Urothelium cell line (cell line): ENCODE measurements around the gene HDGFL3.
"Not testable (repeated sequence)": the region's sequence is repeated elsewhere in the genome, so short reads cannot be mapped to it uniquely, and the experiment has no call there.

Experiments used
- DNase-seq: peaks from one replicate; pipeline ENCODE4 v3.0.0; 2011; ENCODE audit warnings: low spot score, mixed read lengths
- FAIRE-seq: peaks from 2 replicates; lab custom pipeline; 2011; peaks lifted over from hg19 to GRCh38; lab: Jason Lieb, UNC

Gene HDGFL3

GRCh38 chr15:83198476-83198875 lies 9.1 kb downstream of the HDGFL3 start:
- peak; percentile 48 for FAIRE-seq
- DNase-seq = no peak

DNA sequence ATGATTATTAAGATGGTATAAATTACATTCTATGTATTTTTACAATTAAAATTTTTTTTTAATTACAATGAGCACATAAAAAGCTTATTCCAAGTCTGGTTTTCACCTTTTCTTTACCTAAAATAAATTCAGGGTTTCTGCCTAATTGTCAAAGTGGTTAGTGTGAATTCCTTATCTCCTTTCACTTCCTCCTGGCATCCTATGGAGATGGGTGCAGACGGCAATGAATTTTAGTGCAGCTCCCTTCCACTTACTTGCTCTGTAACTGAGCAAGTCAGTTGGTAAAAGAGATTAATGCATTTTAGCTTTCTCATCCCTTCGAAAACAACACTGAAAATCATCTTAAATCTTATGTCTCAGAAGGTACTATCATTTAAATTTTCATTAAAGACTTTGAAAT lies 13.1 kb downstream of the HDGFL3 start:
- DNase-seq (no peak), FAIRE-seq (no peak)

DNA sequence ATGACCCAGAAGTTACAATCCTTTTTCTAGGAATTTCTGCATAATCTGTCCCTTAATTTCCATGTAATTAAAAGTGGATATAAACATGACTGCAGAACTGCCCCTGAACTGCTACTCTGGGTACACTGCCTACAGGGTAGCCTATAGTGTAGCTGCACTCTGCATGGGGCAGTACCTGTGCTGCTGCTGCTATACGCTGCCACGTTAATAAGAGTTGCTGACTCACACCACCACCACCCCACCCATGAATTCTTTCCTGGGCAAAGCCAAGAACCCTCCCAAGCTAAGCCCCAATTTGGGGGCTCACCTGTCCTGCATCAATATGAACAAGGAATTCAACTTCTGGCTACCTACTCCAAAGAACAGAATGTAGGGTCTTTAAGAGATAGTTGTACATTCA lies 13.9 kb downstream of the HDGFL3 start:
- DNase-seq = no peak
- FAIRE-seq = no peak

- FAIRE-seq (no peak), DNase-seq (no peak)
Observed at GRCh38 chr15:83192742-83193141, 14.9 kb downstream of the HDGFL3 start.

GRCh38 chr15:83190450-83190849 lies 17.2 kb downstream of the HDGFL3 start:
- FAIRE-seq (no peak), DNase-seq (no peak)

DNA sequence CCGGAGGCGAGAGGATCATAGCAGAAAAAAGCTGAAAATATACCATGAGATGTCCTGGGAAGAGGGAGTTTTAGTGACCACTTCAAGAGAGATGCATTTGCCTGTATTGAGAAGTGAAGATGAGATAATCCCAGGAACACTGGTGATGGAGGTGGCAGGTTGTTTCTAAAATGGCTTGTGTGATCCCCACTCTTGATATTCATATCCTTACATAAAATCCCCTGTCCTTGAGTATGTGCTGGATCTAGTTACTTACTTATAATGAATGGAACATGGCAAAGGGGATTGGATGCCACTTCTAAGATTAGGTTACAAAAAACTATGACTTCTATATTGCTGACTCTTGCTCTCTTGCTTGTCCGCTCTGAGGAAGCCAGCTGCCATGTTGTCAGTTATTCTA lies 22.1 kb downstream of the HDGFL3 start:
- no peak for FAIRE-seq

GRCh38 chr15:83178869-83179325 lies 28.7 kb downstream of the HDGFL3 start:
- DNase-seq (no peak), FAIRE-seq (no peak)

More for the DNA sequence above, 22.1 kb downstream of the HDGFL3 start:
- DNase-seq = no peak

- FAIRE-seq = no peak
- DNase-seq = no peak
Observed at GRCh38 chr15:83178390-83178789, 29.2 kb downstream of the HDGFL3 start.

DNA sequence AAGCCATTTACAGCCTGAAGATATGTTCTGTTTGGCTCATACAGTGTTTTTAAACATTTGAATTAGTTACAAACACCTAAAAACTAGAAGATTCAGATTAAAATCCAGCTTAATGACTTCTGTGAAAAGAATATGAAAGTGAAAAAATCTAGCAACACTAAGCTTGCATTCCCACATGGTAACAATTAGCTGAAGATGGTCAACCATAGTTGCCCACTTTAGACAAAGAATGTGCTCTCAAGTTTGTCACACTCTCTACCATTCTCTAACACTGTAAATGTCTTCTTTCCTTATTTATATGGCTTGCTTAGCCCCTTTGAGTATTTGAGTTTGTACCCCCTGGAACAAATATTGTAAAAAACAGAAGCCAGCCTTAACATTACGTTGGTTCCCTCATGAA lies 32.7 kb downstream of the HDGFL3 start:
- FAIRE-seq (no peak), DNase-seq (no peak)

GRCh38 chr15:83170474-83171165 lies 37.0 kb downstream of the HDGFL3 start:
- FAIRE-seq (no peak), DNase-seq (no peak)

DNA sequence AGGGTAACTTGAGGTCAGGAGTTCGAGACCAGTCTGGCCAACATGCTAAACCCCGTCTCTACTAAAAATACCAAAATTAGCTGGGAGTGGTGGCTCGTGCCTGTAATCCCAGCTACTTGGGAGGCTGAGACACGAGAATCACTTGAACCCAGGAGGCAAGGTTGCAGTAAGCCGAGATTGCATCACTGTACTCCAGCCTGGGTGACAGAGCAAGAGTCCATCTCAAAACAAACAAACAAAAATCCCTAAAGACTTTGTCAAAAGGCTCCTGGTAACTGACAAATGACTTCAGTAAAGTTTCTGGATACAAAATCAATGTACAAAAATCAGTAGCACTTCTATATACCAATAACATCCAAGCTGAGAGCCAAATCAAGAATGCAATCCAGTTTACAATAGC lies 38.0 kb downstream of the HDGFL3 start:
- not testable (repeated sequence) for FAIRE-seq, DNase-seq

- DNase-seq = no peak
- no peak for FAIRE-seq
Observed at GRCh38 chr15:83166830-83167229, 40.8 kb downstream of the HDGFL3 start.

DNA sequence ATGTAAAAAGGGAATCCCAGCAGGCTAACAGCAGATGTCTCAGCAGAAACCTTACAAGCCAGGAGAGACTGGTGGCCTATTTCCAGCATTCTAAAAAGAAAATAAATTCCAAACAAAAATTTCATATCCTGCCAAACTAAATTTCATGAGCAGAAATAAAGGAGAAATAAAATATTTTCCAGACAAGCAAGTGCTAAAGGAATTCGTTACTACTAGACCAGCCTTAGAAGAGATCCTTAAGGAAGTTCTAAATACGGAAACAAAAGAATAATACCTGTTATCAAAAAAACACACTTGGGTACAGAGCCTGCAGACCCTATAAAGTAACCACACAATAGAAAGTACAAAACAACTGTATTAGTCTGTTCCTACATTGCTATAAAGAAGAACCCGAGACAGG lies 41.4 kb downstream of the HDGFL3 start:
- FAIRE-seq (no peak), DNase-seq (no peak)

DNA sequence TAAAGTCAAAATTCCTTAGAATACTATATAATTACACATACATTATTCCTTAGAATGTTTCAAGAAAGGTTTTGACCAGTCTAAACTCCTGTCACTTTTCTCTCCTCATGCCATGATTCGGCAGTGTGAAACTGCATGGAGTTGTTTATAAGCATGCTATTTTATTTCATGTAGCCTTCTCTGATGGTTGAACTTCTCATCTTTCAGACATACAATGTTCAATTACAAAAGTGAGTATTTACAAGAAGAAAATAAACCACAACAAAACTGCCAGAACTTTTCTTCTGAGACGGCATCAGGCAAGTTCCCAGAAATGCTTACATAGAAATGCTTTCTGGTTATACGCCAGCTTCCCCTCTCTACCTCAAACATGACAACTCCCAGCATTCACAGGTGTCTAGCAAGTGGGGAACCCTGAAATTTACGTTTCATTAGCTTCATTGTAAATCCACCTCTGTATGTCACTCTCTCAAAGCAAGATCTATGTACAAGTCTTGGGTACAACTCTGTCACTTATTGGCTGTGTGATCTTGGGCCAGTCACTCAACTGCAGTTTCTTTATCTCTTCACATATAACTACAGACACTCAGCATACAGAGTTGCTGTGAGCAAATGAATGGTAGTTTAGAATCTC lies 42.7 kb downstream of the HDGFL3 start:
- DNase-seq (no peak), FAIRE-seq (no peak)

DNA sequence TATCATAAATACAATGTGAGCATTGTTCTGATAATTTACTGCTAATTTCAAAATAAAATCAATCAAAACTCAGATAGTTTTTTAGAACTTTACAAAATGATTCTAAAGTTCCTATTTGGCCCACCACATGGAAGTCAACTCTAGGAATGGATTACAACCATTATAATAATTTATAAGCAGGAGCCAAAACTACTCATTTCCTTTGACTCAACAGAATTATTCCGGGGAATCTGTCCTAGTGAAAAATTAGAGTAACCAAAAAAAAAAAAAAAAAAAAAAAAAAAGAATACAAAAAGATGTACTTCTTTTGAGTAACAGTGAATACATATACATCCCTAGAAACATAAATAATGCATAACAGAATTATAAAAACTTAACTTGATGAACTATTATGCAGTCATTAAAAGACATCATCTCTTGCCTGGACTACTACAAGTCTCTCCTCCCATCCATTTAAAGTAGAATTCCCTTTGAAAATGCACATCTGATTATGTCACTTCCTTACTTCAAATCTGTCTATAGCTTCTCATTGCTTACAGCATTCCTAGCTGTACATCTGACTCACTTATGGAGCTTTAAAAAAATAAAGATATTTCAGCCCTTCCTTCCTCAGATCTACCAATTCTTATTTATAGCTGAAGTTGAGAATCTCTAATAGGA lies 43.4 kb downstream of the HDGFL3 start:
- DNase-seq (no peak), FAIRE-seq (no peak)

GRCh38 chr15:83163032-83163431 lies 44.6 kb downstream of the HDGFL3 start:
- no peak for DNase-seq
- FAIRE-seq = no peak

- FAIRE-seq (no peak), DNase-seq (no peak)
Observed at GRCh38 chr15:83160741-83161140, 46.9 kb downstream of the HDGFL3 start.

GRCh38 chr15:83158393-83158792 lies 49.2 kb downstream of the HDGFL3 start:
- FAIRE-seq = no peak
- DNase-seq = peak; percentile 11

DNA sequence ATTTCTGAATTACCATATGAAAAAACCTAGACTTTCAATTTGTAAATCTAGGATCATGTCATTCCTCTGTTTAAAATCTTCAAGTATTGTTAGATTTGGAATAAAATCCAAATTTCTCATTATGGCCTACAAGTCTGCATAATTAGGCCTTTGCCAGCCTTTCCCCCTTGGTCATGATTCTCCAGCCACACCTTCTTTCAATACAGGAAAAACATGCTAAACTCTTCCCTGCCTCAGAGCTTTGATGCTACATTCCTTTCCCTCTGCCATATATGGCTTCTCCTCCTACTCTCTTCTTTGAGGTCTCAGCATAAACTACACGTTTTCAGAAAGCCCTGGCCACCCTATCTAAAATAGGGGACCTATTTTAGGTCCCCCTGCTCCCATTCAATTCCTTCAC lies 51.7 kb downstream of the HDGFL3 start:
- FAIRE-seq = no peak
- DNase-seq = no peak

- no peak for FAIRE-seq
- no peak for DNase-seq
Observed at GRCh38 chr15:83153288-83153687, 54.3 kb downstream of the HDGFL3 start.

DNA sequence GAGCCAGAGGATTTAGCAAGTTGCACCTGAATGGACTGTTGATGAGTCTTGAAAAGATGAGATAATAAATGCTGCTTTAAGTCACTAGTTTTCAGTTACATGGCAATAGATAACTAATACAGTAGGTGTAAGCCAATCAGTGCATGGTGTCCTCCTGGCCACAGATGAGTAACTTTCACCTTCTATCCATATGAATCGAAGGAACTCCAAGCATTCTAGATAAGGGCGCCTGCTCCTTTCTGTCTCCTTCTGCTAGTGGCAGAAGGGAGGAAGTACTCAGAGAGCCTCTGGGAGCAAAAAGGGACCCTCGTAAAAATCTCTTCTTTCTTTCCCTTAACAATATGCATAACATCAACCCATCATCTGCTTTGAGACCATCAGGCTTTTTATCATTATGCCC lies 62.9 kb downstream of the HDGFL3 start:
- DNase-seq = no peak
- FAIRE-seq = no peak

GRCh38 chr15:83142151-83142550 lies 65.5 kb downstream of the HDGFL3 start:
- FAIRE-seq, DNase-seq: not testable (repeated sequence)
